NCI-H446 treated with DMSO at 0.1 percent for 48 hours (cell line): ENCODE measurements around the gene CHKA.

Experiments used
- DNase-seq: peaks from one replicate; lab custom pipeline; 2025; lab: John Stamatoyannopoulos, UW

CHKA gene

DNA sequence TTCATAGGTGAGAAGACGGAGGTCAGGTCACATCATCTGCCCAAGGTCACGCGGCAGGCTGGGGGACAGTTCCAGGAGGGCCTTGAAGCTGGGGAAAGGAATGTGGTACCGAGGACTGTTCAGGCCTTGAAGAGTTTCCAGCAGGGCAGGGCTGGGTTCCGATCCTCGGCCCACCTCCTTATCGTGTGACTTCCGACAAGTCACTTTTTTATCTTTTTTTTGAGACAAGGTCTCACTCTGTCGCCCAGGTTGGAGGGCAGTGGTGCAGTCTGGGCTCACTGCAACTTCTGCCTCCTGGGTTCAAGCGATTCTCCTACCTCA, 90.1 kb downstream of the CHKA start:
- no peak for DNase-seq

GRCh38 chr11:68030318-68031143, 90.7 kb downstream of the CHKA start, which contains the start of gene NDUFS8:
NDUFS8 (plus strand) TSS chr11:68030681; CDS start chr11:68032152, 1,471 bp downstream.
- DNase-seq, result peak; percentile 99

GRCh38 chr11:68028802-68029545, 92.2 kb downstream of the CHKA start:
- DNase-seq, result no peak

DNA sequence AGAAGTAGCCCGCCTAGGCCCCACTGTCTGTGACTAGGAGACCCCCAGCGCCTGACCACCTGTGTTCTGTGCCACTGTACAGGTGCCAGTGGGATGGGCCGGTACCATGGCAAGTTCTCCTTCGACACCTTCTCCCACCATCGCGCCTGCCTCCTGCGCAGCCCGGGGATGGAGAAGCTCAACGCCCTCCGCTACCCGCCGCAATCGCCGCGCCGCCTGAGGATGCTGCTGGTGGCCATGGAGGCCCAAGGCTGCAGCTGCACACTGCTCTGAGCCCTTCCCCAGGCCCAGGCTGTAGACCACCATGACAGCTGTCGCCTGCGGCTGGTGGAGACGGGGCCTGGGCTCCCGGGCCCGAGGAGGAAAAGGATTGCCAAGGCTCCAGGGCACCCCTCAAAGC, 93.5 kb downstream of the CHKA start:
- DNase-seq, result no peak

- DNase-seq, result no peak
These were observed 94.6 kb downstream of the CHKA start for GRCh38 chr11:68026391-68027105.

- no peak for DNase-seq
These were observed 96.1 kb downstream of the CHKA start for GRCh38 chr11:68025047-68025446.

DNA sequence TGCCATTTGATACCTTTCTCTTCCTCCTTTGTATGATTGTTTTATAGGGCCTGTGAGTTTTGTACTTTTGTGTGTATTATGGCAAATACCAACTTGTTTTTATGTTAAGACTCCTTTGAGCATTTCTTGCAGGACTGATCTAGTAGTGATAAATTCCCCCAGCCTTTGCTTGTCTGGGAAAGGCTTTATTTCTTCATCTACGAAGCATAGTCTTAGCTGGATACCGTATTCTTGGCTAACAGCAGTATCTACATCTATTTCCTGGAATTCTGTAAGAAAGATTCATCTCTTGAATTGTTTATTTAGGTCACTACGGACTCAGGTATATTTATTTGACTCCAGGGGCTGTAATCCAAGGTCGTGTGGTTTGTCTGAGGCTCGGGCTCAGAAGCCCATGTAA, 96.7 kb downstream of the CHKA start:
- DNase-seq, result no peak

- no peak for DNase-seq
These were observed 98.7 kb downstream of the CHKA start for GRCh38 chr11:68022531-68022930.

DNA sequence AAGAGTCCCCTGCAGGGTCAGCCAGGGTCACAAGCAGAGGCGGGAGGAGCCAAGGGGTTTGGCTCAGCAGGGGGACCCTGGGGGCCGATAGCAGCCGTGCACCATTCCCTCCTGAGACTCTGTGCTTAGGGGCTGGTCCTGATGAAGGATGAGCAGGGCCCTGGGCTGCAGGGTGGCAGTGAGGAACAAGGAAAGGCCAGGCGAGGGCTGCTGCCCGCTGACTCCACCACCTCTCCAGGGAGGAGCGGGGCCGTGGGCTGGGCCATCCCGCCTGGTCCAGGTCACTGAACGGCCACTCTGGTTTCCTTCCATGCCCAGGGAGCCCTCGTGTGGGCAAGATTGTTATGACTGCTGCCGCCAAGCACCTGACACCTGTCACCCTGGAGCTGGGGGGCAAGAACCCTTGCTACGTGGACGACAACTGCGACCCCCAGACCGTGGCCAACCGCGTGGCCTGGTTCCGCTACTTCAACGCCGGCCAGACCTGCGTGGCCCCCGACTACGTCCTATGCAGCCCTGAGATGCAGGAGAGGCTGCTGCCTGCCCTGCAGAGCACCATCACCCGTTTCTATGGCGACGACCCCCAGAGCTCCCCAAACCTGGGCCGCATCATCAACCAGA, 99.9 kb downstream of the CHKA start:
- no peak for DNase-seq

GRCh38 chr11:68020575-68020974, 100.6 kb downstream of the CHKA start:
- DNase-seq, result no peak

GRCh38 chr11:68019486-68019885, 101.7 kb downstream of the CHKA start:
- DNase-seq, result no peak

GRCh38 chr11:68018730-68019190, 102.4 kb downstream of the CHKA start:
- no peak for DNase-seq

- no peak for DNase-seq
These were observed 103.0 kb downstream of the CHKA start for GRCh38 chr11:68017980-68018729.

- no peak for DNase-seq
These were observed 104.0 kb downstream of the CHKA start for GRCh38 chr11:68016904-68017817.

DNA sequence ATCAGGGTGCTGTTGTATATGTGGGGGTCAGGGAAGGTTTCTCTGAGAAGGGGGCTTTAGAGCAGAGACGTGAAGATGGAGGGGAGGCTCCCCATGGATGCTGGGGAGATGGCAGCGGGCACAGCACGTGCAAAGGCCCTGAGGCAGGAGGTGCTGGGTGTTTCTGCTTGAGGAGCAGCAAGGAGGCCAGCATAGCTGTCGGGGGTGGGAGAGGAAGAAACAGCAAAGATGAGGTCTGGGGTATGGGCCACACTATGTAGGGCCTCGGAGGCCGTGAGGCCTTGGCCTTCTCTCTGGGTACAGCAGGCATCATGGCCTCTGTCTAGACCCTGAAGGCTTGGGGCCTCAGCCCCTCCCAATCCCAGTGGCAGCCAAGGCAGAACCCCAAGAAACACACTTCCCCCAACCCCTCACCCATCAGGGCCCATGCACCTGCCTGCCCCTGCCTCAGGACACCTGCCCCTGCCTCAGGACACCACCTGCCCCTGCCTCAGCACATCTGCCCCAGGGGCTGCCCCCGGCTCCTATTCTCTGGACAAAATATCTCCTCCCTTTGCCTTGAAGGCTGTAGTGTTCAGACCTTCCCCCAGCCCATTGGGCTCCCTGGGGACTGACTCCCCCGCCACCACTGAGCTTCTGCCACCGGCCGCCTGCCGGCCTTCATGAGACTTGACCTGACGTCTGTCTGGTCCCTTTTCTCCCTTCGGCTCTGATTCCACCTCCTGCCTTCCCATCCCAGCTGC, 104.9 kb downstream of the CHKA start:
- no peak for DNase-seq

DNA sequence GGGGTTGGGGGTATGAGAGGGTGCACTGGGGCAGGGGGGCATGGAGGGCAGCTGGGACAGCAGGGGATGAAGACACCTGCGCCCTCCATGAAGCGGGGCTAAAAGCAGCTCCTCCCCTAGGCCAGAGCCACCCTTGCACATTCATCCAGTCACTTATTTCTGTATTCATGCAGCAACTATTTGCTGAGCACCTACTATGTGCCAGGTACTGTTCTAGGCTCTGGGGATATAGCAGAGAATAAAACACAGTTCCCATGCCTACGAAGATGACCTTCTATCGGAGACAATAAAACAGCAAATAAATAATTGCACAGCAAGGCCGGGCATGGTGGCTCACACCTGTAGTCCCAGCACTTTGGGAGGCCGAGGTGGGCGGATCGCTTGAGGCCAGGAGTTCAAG, 105.7 kb downstream of the CHKA start:
- DNase-seq, result no peak

DNA sequence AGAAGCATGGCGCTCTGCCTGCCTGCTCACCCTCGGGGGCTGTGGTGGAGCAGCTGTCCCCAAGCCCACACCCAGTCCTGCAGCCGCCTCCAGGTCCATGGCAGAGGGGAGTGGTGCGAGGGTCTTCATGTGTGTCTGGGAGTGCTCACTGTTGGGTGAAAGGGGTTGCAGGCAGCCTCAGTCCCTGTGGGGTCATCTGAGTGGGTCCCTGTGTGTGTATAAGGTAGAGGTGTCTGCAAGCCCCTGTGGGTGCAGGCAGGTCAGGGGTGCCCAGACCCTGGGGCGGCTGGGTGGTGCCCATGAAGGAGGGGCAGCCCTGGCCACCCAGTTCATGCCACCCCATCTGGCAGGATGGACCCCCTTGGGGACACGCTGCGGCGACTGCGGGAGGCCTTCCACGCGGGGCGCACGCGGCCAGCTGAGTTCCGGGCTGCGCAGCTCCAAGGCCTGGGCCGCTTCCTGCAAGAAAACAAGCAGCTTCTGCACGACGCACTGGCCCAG, 106.2 kb downstream of the CHKA start:
- no peak for DNase-seq

DNA sequence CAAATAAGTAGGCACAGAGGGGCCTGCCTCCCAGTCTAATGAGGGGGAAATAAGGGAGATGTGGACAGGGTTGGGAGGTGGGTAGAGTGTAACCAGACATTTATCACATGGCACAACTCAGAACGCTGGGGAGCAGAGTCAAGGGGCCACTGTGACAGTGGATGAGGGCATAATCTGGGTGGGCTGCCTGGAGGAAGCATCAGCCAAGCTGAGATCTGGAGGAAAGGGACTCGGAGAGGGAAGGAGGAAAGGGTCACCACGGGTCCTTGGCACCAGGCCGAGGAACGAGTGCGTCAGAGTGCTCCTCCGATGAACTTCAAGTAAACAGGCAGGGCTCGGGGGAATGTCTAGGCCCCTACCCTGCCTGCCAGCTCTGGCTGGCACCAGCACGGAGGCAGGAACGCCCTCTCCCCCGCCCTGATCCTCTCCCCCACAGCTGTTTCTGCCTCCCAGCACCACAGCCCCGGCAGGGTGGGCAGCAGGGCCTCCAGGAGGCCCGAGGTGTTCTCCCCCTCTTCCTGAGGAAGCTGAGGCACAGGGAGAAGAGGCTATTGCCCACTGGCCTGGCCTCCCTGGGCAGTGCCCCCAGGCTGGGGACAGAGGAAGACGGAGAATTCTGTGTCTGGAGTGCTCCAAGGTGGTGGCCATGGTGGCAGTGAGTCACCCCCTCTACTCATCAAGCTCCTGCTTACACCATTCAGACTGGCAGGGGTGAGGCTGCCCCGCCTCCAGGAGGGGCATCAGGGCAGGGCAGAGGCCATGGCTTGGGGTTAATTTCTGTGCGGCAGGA, 106.8 kb downstream of the CHKA start:
- no peak for DNase-seq
